Keratinocyte (primary cell): ENCODE data around the gene ETV3L. TPM values are rescaled to one million over a fixed set of nuclear protein-coding genes. Genes with fewer than 3 reads are reported as not detected.
A peak's percentile ranks its signal among the peaks of the same experiment; 100 is the strongest.

Source experiments
- DNase-seq: peaks from one replicate; pipeline ENCODE4 v3.0.0-alpha.2; 2011; ENCODE audit warnings: low read depth, missing footprints, low spot score
- FAIRE-seq: peaks from 2 replicates; lab custom pipeline; 2011; peaks lifted over from hg19 to GRCh38; lab: Jason Lieb, UNC
- H2AFZ ChIP-seq: 2 replicates; pipeline ENCODE4 v1.6.0; 2012; ENCODE audit warnings: low read length, control low read depth, inconsistent platforms; ENCODE audit not compliant: control insufficient read depth
- H3K27ac ChIP-seq: 2 replicates; pipeline ENCODE4 v1.5.1; 2011; ENCODE audit warnings: low read length; ENCODE audit not compliant: control insufficient read depth, insufficient read depth
- H3K27me3 ChIP-seq: 3 replicates; pipeline ENCODE4 v1.6.0; 2011; ENCODE audit warnings: low read length; ENCODE audit not compliant: control insufficient read depth, insufficient read depth; ENCODE audit errors: extremely low read depth
- H3K36me3 ChIP-seq, 2 experiments: 2 replicates in 1 of 2; 3 replicates in 1 of 2; pipeline ENCODE4 v1.5.1; 2011; ENCODE audit warnings: low read length in 2 of 2, mild to moderate bottlenecking in 1 of 2; ENCODE audit not compliant: control insufficient read depth in 2 of 2, insufficient read depth in 2 of 2; ENCODE audit errors: extremely low read depth in 1 of 2
- H3K4me1 ChIP-seq: 3 replicates; pipeline ENCODE4 v1.5.1; 2011; ENCODE audit warnings: low read length; ENCODE audit not compliant: control insufficient read depth, insufficient read depth; ENCODE audit errors: extremely low read depth
- H3K4me2 ChIP-seq: 3 replicates; pipeline ENCODE4 v1.6.0; 2011; ENCODE audit warnings: low read depth, low read length; ENCODE audit not compliant: control insufficient read depth, insufficient read depth; ENCODE audit errors: extremely low read depth
- H3K4me3 ChIP-seq, 3 experiments: fragments of 200-600 bp in 1 of 3; sonication (generic) in 1 of 3; 2 replicates in 2 of 3; 3 replicates in 1 of 3; pipeline ENCODE4 v1.5.1; 2011 to 2016; ENCODE audit warnings: low read length in 3 of 3, mild to moderate bottlenecking in 3 of 3, control low read depth in 2 of 3, inconsistent platforms in 1 of 3, low read depth in 1 of 3, mixed read lengths in 1 of 3, mixed run types in 1 of 3, moderate library complexity in 1 of 3; ENCODE audit not compliant: control insufficient read depth in 2 of 3, insufficient read depth in 2 of 3; ENCODE audit errors: extremely low read depth in 1 of 3
- H3K79me2 ChIP-seq: 2 replicates; pipeline ENCODE4 v1.6.0; 2012; ENCODE audit warnings: low read length; ENCODE audit not compliant: control insufficient read depth, insufficient read depth
- H3K9ac ChIP-seq: 3 replicates; pipeline ENCODE4 v1.6.0; 2011; ENCODE audit warnings: low read length; ENCODE audit not compliant: control insufficient read depth, insufficient read depth; ENCODE audit errors: extremely low read depth
- H3K9me1 ChIP-seq: 3 replicates; pipeline ENCODE4 v1.6.0; 2011; ENCODE audit warnings: low read length; ENCODE audit not compliant: control insufficient read depth, insufficient read depth; ENCODE audit errors: extremely low read depth
- H3K9me3 ChIP-seq: 2 replicates; pipeline ENCODE4 v1.5.1; 2012; ENCODE audit warnings: low read depth, low read length; ENCODE audit not compliant: control insufficient read depth
- H4K20me1 ChIP-seq: 3 replicates; pipeline ENCODE4 v1.6.0; 2011; ENCODE audit warnings: low read length; ENCODE audit not compliant: control insufficient read depth, insufficient read depth; ENCODE audit errors: extremely low read depth
- CTCF ChIP-seq, 3 experiments: IDR thresholded peaks in 1 of 3; conservative IDR thresholded peaks in 1 of 3; optimal IDR thresholded peaks in 1 of 3; 2 replicates in 2 of 3; 3 replicates in 1 of 3; pipeline versions ENCODE3 to v1.5.1; 2011; ENCODE audit warnings: low read length in 3 of 3, mild to moderate bottlenecking in 3 of 3, moderate library complexity in 2 of 3, control low read depth in 1 of 3, inconsistent platforms in 1 of 3; ENCODE audit not compliant: insufficient read depth in 2 of 3; ENCODE audit errors: extremely low read depth in 1 of 3
- EZH2 ChIP-seq: IDR thresholded peaks from one replicate; pipeline ENCODE4 v1.6.1; 2012; ENCODE audit warnings: inconsistent platforms, mild to moderate bottlenecking, low read length, moderate library complexity
- dilution Hi-C: fragments of 300-500 bp; cut with MboI; formaldehyde crosslinking; loops from one replicate; pipeline ENCODE4 v1.7.0; 2020; ENCODE audit warnings: low sequenced_read_pairs; ENCODE audit not compliant: extremely low pct_ligation_motif_present
- polyA plus RNA-seq, 5 experiments: library from polyadenylated mRNA; depleted of rRNA in 3 of 5; stranded (reverse) in 3 of 5; stranded (forward) in 1 of 5; unstranded in 1 of 5; fragments of >200 nt; gene quantifications; 1 replicate in 1 of 5; 2 replicates in 3 of 5; 3 replicates in 1 of 5; pipeline versions ENCODE4 v1.2.1 to v1.2.3, GENCODE V29; 2011 to 2012; ENCODE audit warnings: missing spikeins in 2 of 5, low read depth in 1 of 5, low replicate concordance in 1 of 5

Gene ETV3L
- polyA plus RNA-seq, 1 donor (not counting 4 experiments of a cell fraction or from before 2014, with no cell fraction given): not detected

GRCh38 chr1:157139052-157139715 is 39.6 kb upstream of the ETV3L start:
- Histone ChIP-seq H3K4me1 (peaks cover 42% of the 10 kb centered on the region), H4K20me1 (no peaks in the 10 kb centered on the region), H3K4me3 (peak overlapping the region; percentile 79 to 96 (median 86)), H3K9me3 (no peaks in the 10 kb centered on the region), H3K27me3 (no peaks in the 10 kb centered on the region), H3K4me2 (peak overlapping the region; percentile 91), H3K9ac (peak overlapping the region; percentile 92), H2AFZ (peak overlapping the region; percentile 29), H3K27ac (peak overlapping the region; percentile 84), H3K79me2 (peaks cover 34% of the 10 kb centered on the region), H3K36me3 (peaks cover 5 to 6% of the 10 kb centered on the region in 2 experiments), H3K9me1 (no peaks in the 10 kb centered on the region)
- DNase-seq (no peak), FAIRE-seq (no peak)
- TF ChIP-seq EZH2 (no peak), CTCF (optimal IDR thresholded peaks at IDR 0.05 in 1 of 3, IDR thresholded peaks at IDR 0.05 in 1 of 3, conservative IDR thresholded peaks at IDR 0.05 in 1 of 3; ENCODE audit: extremely low read depth in 1 of 3, insufficient read depth in 2 of 3, low read length in 3 of 3) (no peak)
- dilution Hi-C loops: no loop called here

GRCh38 chr1:157138220-157139051 is 38.8 kb upstream of the ETV3L start, which contains the start of gene ETV3:
TSS of gene ETV3 (minus strand) at chr1:157138395. CDS start at chr1:157136352, 2,043 bp downstream.
- peak within 1 kb of the TSS; percentile 92 for H3K4me2 ChIP-seq
- DNase-seq: peak; percentile 57
- H3K4me3 ChIP-seq: peak within 1 kb of the TSS; percentile 79 to 96 (median 86)
- H2AFZ ChIP-seq: peak within 1 kb of the TSS; percentile 29
- no peaks in the 10 kb centered on the region for H3K9me3 ChIP-seq
- peaks cover 6 to 7% of the 10 kb centered on the region in 2 experiments for H3K36me3 ChIP-seq
- H3K9me1 ChIP-seq: no peaks in the 10 kb centered on the region
- H3K79me2 ChIP-seq: peaks cover 40% of the 10 kb centered on the region
- no peak for TF ChIP-seq CTCF (optimal IDR thresholded peaks at IDR 0.05 in 1 of 3, IDR thresholded peaks at IDR 0.05 in 1 of 3, conservative IDR thresholded peaks at IDR 0.05 in 1 of 3; ENCODE audit: extremely low read depth in 1 of 3, insufficient read depth in 2 of 3, low read length in 3 of 3)
- TF ChIP-seq EZH2: no peak
- dilution Hi-C loops: no loop called here
- no peaks in the 10 kb centered on the region for H4K20me1 ChIP-seq
- no peak for FAIRE-seq
- peak within 1 kb of the TSS; percentile 92 for H3K9ac ChIP-seq
- H3K4me1 ChIP-seq: peaks cover 41% of the 10 kb centered on the region
- peak within 1 kb of the TSS; percentile 84 for H3K27ac ChIP-seq
- no peaks in the 10 kb centered on the region for H3K27me3 ChIP-seq
